A549 (cell line): ENCODE measurements around the gene TBC1D20. TPM values are rescaled to one million over a fixed set of nuclear protein-coding genes. Genes with fewer than 3 reads are reported as not detected.
"Not testable (repeated sequence)": the region's sequence is repeated elsewhere in the genome, so short reads cannot be mapped to it uniquely, and the experiment has no call there.

Experiments
- ATAC-seq, 2 experiments: fragments of 200-7000 bp in 1 of 2; fragments of >200 bp in 1 of 2; cut with Nextera tagmentation in 1 of 2; cut with Tn5 transposase in 1 of 2; 3 replicates each; pipeline versions ENCODE4 v1.8.0 to v1.9.1; 2018 to 2020; ENCODE audit warnings: mild to moderate bottlenecking in 1 of 2, moderate library complexity in 1 of 2
- CTCF ChIA-PET: fragments of 300-600 bp; sonication (Branson Sonifier 250); formaldehyde crosslinking; extraction: SDS; loops from one replicate; lab custom pipeline; 2021; ENCODE audit warnings: antibody characterized with exemption, inconsistent platforms; lab: Yijun Ruan, JAX
- POLR2A ChIA-PET: fragments of 350-600 bp; formaldehyde crosslinking; extraction: SDS; loops from one replicate; lab custom pipeline; 2021; ENCODE audit warnings: antibody characterized with exemption, inconsistent platforms; lab: Yijun Ruan, JAX
- DNase-seq, 2 experiments: peaks; one replicate each; pipeline versions ENCODE4 v3.0.0 to v3.0.0-alpha.2; 2011 to 2016; ENCODE audit warnings: low read depth in 1 of 2, low spot score in 1 of 2
- FAIRE-seq: peaks from 2 replicates; lab custom pipeline; 2011; peaks lifted over from hg19 to GRCh38; lab: Jason Lieb, UNC
- H3K27ac ChIP-seq, 2 experiments: fragments of >200 bp; sonication (Bioruptor Twin); formaldehyde crosslinking; 3 replicates each; pipeline ENCODE4 v1.5.1; 2016 to 2017
- H3K4me1 ChIP-seq: fragments of >200 bp; sonication (Bioruptor Twin); formaldehyde crosslinking; 3 replicates; pipeline ENCODE4 v1.6.1; 2016
- H3K4me2 ChIP-seq: fragments of >200 bp; sonication (Bioruptor Twin); formaldehyde crosslinking; 3 replicates; pipeline ENCODE4 v1.6.1; 2016
- H3K4me3 ChIP-seq: fragments of >200 bp; sonication (Bioruptor Twin); formaldehyde crosslinking; 3 replicates; pipeline ENCODE4 v1.5.1; 2016
- H3K9me3 ChIP-seq: fragments of >200 bp; sonication (Bioruptor Twin); formaldehyde crosslinking; 3 replicates; pipeline ENCODE4 v1.6.1; 2016
- CBX8 ChIP-seq: fragments of 200-600 bp; sonication (generic); IDR thresholded peaks from 2 replicates; pipeline ENCODE4 v1.6.1; 2016
- EHF ChIP-seq: fragments of 250-450 bp; sonication (Bioruptor Pico); IDR thresholded peaks from 2 replicates; pipeline ENCODE4 v1.5.0; 2020; ENCODE audit warnings: mild to moderate bottlenecking
- EP300 ChIP-seq, 2 experiments: fragments of >200 bp; sonication (Bioruptor Twin); formaldehyde crosslinking; IDR thresholded peaks; 2 replicates in 1 of 2; 3 replicates in 1 of 2; pipeline ENCODE4 v1.6.1; 2016 to 2017
- FOSB ChIP-seq: fragments of 250-450 bp; sonication (Bioruptor Pico); IDR thresholded peaks from 2 replicates; pipeline ENCODE4 v1.5.0; 2020; ENCODE audit warnings: mild to moderate bottlenecking, moderate library complexity
- JUN ChIP-seq, 2 experiments: fragments of >200 bp; sonication (Bioruptor Twin); formaldehyde crosslinking; IDR thresholded peaks; 2 replicates in 1 of 2; 3 replicates in 1 of 2; pipeline ENCODE4 v1.6.1; 2016 to 2017
- KDM1A ChIP-seq: fragments of 200-600 bp; sonication (generic); IDR thresholded peaks from 2 replicates; pipeline ENCODE4 v1.6.1; 2016; ENCODE audit warnings: low read depth, mild to moderate bottlenecking
- MYC ChIP-seq: IDR thresholded peaks from 2 replicates; pipeline ENCODE4 v1.6.1; 2012; ENCODE audit warnings: mild to moderate bottlenecking, inconsistent platforms, low read length, improper control_type of control experiment, borderline replicate concordance
- NFE2L2 ChIP-seq: fragments of 150-350 bp; conservative IDR thresholded peaks from 2 replicates; pipeline ENCODE4 v1.6.1; 2014; ENCODE audit warnings: low read length
- PHF8 ChIP-seq: fragments of 200-600 bp; sonication (generic); IDR thresholded peaks from 2 replicates; pipeline ENCODE4 v1.6.1; 2016; ENCODE audit warnings: low read depth, mild to moderate bottlenecking, antibody characterized with exemption, moderate library complexity, borderline replicate concordance
- POLR2A ChIP-seq: IDR thresholded peaks from 2 replicates; pipeline ENCODE4 v1.6.1; 2012; ENCODE audit warnings: mild to moderate bottlenecking, low read length
- POLR2AphosphoS2 ChIP-seq: conservative IDR thresholded peaks from 2 replicates; pipeline ENCODE4 v1.6.1; 2012; ENCODE audit warnings: low read length, improper control_type of control experiment, inconsistent platforms
- RAD21 ChIP-seq, 2 experiments: fragments of >200 bp in 1 of 2; sonication (Bioruptor Twin) in 1 of 2; formaldehyde crosslinking in 1 of 2; IDR thresholded peaks in 1 of 2; conservative IDR thresholded peaks in 1 of 2; 2 replicates in 1 of 2; 3 replicates in 1 of 2; pipeline ENCODE4 v1.6.1; 2012 to 2018; ENCODE audit warnings: inconsistent platforms in 1 of 2
- RFX5 ChIP-seq: fragments of 450-650 bp; IDR thresholded peaks from 2 replicates; pipeline ENCODE4 v1.7.1; 2014; ENCODE audit warnings: antibody characterized with exemption, mild to moderate bottlenecking, moderate library complexity
- SREBF2 ChIP-seq: fragments of 450-650 bp; IDR thresholded peaks from 2 replicates; pipeline ENCODE4 v1.6.1; 2014; ENCODE audit warnings: mild to moderate bottlenecking, moderate library complexity
- TP53 ChIP-seq: fragments of 250-450 bp; sonication (Bioruptor Pico); IDR thresholded peaks from 2 replicates; pipeline ENCODE4 v1.5.0; 2021; ENCODE audit warnings: mild to moderate bottlenecking, moderate library complexity
- ZC3H11A ChIP-seq: fragments of 450-650 bp; IDR thresholded peaks from 2 replicates; pipeline ENCODE4 v1.6.1; 2014; ENCODE audit warnings: antibody characterized with exemption, mild to moderate bottlenecking
- WGBS: methylation state at CpG from one replicate; pipeline ENCODE4 v1.1.6; 2017; ENCODE audit errors: missing lambda C conversion rate; 5-methylcytosine and 5-hydroxymethylcytosine counted together
- polyA plus RNA-seq, 4 experiments: library from polyadenylated mRNA; depleted of rRNA in 3 of 4; stranded (reverse); fragments of >200 nt; fragmentation: RNase III in 1 of 4; extraction: RNeasy Plus Mini Kit Qiagen cat#74134 plus additional on column Dnase treatment in 1 of 4; gene quantifications; 2 replicates in 3 of 4; 3 replicates in 1 of 4; pipeline ENCODE4 v1.2.3, GENCODE V29; 2011 to 2017
- TF ChIP-seq, protein P1 (sequence below): fragments of >200 bp; sonication (Bioruptor Twin); formaldehyde crosslinking; IDR thresholded peaks from 3 replicates; pipeline ENCODE4 v1.5.1; 2016
- TF ChIP-seq, protein P2 (sequence below): IDR thresholded peaks from 2 replicates; pipeline ENCODE4 v1.6.1; 2012
- TF ChIP-seq, protein P3 (sequence below): IDR thresholded peaks from 2 replicates; pipeline ENCODE4 v1.6.1; 2012; ENCODE audit warnings: low read depth, borderline replicate concordance
- TF ChIP-seq, protein P4 (sequence below): fragments of 250-450 bp; sonication (Bioruptor Pico); IDR thresholded peaks from 2 replicates; pipeline ENCODE4 v1.5.0; 2020; ENCODE audit warnings: low read depth, mild to moderate bottlenecking, moderate library complexity
- TF ChIP-seq, protein P5 (sequence below): IDR thresholded peaks from 2 replicates; pipeline ENCODE4 v1.6.1; 2012

TBC1D20 gene
- polyA plus RNA-seq, 2 of the 4 experiments (the other 2 are of a cell fraction) = 28.0 to 43.4 TPM

DNA sequence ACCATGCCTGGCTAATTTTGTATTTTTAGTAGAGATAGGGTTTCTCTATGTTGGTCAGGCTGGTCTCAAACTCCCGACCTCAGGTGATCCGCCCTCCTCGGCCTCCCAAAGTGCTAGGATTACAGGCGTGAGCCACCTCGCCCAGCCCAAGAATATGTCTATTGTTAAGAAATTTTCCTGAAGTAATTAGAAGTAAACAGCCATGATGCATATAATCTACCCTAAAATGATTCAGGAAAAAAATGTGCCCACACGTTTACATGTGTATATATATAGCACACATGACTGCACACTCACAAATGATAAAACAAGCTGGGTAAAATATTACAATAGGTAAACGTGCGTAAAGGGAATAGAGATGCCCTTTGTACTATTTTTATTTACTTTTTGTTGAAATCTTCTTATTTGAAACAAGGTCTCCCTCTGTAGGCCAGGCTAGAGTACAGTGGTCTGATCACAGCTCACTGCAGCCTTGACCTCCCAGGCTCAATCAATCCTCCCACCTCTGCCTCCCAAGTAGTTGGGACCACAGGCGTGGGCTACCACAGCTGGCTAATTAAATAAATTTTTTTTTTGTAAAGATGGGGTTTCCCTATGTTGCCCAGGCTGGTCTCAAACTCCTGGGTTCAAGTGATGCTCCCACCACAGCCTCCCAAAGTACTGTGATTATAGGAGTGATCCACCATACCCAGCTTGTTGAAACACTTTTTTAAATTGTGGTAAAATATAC, 48.2 kb upstream of the TBC1D20 start:
- H3K9me3 ChIP-seq, POLR2A ChIA-PET, H3K4me3 ChIP-seq: not testable (repeated sequence)
- CTCF ChIA-PET = interaction anchor here (1.0 to 2.1 kb wide), 2 partner anchors 157 to 229 kb away, joined by 3 to 9 read pairs; no protein-coding TSS in a partner anchor
- ATAC-seq (peak in 1 of 2 experiments; percentile 59; a peak in 3 of 6 replicates), DNase-seq (peak in 1 of 2 experiments; percentile 30), FAIRE-seq (peak; percentile 84)
- Histone ChIP-seq H3K4me1 (peaks cover 35% of the 10 kb centered on the region), H3K27ac (0 out of 6 replicates have a peak overlapping the region, but pooled peaks of 1 of the 2 experiments have one; percentile 11), H3K4me2 (peak overlapping the region; percentile 4; the same call in 2 of the 3 replicates)
- TF ChIP-seq, protein P1, sequence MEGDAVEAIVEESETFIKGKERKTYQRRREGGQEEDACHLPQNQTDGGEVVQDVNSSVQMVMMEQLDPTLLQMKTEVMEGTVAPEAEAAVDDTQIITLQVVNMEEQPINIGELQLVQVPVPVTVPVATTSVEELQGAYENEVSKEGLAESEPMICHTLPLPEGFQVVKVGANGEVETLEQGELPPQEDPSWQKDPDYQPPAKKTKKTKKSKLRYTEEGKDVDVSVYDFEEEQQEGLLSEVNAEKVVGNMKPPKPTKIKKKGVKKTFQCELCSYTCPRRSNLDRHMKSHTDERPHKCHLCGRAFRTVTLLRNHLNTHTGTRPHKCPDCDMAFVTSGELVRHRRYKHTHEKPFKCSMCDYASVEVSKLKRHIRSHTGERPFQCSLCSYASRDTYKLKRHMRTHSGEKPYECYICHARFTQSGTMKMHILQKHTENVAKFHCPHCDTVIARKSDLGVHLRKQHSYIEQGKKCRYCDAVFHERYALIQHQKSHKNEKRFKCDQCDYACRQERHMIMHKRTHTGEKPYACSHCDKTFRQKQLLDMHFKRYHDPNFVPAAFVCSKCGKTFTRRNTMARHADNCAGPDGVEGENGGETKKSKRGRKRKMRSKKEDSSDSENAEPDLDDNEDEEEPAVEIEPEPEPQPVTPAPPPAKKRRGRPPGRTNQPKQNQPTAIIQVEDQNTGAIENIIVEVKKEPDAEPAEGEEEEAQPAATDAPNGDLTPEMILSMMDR = peak; percentile 6; the same call in 1 of the 3 replicates
- TF ChIP-seq RAD21 (conservative IDR thresholded peaks at IDR 0.05 in 1 of 2, IDR thresholded peaks at IDR 0.05 in 1 of 2) = 0 out of 5 replicates have a peak, but pooled peaks of 1 of the 2 experiments have one; percentile 9
- WGBS = 72% methylated on average over 9 of the region's 9 CpGs

DNA sequence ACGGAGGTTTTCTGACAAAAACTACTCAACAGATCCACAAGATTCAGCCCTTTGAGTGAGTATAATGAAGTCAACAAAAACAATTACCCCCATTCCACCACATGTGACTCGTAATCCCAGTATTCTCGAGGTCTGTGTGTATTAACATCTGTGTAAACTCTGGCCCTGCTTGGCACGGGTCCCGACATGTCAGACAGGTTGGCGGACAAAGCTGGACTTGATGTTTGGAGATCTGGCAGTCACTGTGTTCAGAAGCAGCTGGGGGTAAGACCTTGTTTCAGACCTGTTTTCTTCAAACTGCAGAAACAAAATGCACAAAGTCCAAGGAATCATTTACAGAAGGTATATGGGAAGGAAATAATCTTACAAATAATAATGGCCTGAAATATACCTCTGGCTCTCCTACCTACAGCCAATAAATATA, 46.0 kb upstream of the TBC1D20 start:
- H3K27ac ChIP-seq, POLR2A ChIA-PET, H3K4me3 ChIP-seq, H3K9me3 ChIP-seq, ATAC-seq, DNase-seq, H3K4me2 ChIP-seq: not testable (repeated sequence)
- CTCF ChIA-PET = interaction anchor here (0.6 to 2.1 kb wide), 8 partner anchors 9 to 231 kb away, joined by 3 to 6 read pairs (median 4); no protein-coding TSS in a partner anchor
- FAIRE-seq = peak; percentile 85
- WGBS = 61% methylated on average over 6 of the region's 6 CpGs
- H3K4me1 ChIP-seq = peaks cover 35% of the 10 kb centered on the region

DNA sequence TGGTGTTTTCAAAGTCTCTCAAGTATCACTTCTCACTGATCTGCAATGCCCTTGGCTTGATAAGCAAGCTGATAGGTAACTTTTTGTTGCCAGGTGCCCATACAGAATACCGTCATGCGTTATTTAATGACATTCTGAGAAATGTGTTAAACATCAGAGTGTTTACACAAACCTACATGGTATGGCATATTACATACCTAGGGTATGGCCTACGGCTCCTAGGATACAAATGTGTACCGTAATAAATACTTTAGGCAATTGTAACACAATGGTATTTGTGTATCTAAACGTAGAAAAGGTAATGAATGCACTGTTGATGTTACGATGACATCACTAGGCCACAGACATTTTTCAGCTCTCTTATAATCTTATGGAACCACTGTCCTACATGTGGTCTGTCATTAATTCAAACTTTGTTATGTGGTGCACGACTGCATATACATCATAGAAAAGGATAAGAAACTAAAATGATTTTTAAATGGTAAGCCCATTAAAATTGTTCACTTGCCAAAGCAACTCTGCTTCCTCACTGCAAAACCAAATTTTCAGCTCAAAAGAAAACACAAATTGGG, 45.5 kb upstream of the TBC1D20 start:
- H3K4me1 ChIP-seq = peaks cover 35% of the 10 kb centered on the region
- DNase-seq = no peak
- TF ChIP-seq FOSB (CRISPR knock-in tag) = no peak
- TF ChIP-seq, protein P2, sequence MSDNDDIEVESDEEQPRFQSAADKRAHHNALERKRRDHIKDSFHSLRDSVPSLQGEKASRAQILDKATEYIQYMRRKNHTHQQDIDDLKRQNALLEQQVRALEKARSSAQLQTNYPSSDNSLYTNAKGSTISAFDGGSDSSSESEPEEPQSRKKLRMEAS = no peak
- TF ChIP-seq EHF = no peak
- no peak for TF ChIP-seq NFE2L2
- no peak for FAIRE-seq
- H3K4me2 ChIP-seq = no peak overlapping the region
- H3K27ac ChIP-seq = no peak overlapping the region
- ChIA-PET POLR2A (no interaction called here), CTCF (interaction anchor here (0.6 to 2.1 kb wide), 5 partner anchors 9 to 146 kb away, joined by 3 to 6 read pairs (median 4); no protein-coding TSS in a partner anchor)
- H3K9me3 ChIP-seq = no peaks in the 10 kb centered on the region
- 93% methylated on average over 7 of the region's 7 CpGs for WGBS
- H3K4me3 ChIP-seq = no peak overlapping the region
- no peak for ATAC-seq

DNA sequence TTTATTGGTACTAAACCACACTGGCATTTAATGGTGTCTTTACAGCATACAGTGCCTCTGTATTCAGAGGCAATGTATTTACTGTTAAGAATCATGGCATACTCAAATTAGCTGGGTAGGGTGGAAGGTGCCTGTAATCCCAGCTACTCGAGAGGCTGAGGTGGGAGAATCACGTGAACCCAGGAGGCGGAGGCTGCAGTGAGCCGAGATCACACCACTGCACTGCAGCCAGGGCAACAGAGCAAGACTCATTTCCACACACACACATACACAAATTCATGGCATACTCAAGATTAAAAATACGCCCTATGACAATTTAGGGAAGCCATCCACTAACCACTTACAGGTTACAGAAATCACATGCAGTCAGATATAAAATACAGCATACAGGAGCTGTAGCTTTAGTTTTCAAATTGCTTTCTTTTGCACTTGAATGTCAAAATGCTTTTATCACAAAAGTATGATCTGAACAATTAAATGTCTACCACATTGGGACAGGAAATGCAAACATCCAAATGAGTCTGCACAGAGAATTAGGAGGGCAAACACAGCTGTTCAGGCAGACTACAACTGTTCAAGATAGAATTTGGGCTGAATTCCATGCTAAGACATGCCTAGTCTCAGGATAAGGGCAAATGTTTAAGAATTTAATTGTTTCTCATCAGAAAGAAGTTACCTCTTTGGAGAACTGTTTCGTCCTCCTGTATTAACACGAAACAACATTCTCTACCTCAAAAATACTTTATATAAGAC, 44.8 kb upstream of the TBC1D20 start:
- Histone ChIP-seq H3K9me3 (no peaks in the 10 kb centered on the region), H3K4me1 (peaks cover 35% of the 10 kb centered on the region), H3K4me2 (no peak overlapping the region), H3K4me3 (no peak overlapping the region), H3K27ac (no peak overlapping the region)
- no peak for FAIRE-seq
- CTCF ChIA-PET = interaction anchor here (0.9 to 2.1 kb wide), 5 partner anchors 8 to 54 kb away, joined by 3 to 6 read pairs (median 4); no protein-coding TSS in a partner anchor
- POLR2A ChIA-PET = no interaction called here
- DNase-seq = no peak
- WGBS = 92% methylated on average over 7 of the region's 7 CpGs
- ATAC-seq = no peak
- TF ChIP-seq RFX5 (no peak), PHF8 (no peak), KDM1A (no peak), EP300 (IDR thresholded peaks at IDR 0.05) (no peak), CBX8 (no peak), POLR2AphosphoS2 (no peak), SREBF2 (no peak), FOSB (CRISPR knock-in tag) (no peak), JUN (IDR thresholded peaks at IDR 0.05) (no peak), TP53 (no peak), RAD21 (conservative IDR thresholded peaks at IDR 0.05 in 1 of 2, IDR thresholded peaks at IDR 0.05 in 1 of 2) (no peak), MYC (no peak), POLR2A (no peak), ZC3H11A (no peak)
- TF ChIP-seq, protein P3, sequence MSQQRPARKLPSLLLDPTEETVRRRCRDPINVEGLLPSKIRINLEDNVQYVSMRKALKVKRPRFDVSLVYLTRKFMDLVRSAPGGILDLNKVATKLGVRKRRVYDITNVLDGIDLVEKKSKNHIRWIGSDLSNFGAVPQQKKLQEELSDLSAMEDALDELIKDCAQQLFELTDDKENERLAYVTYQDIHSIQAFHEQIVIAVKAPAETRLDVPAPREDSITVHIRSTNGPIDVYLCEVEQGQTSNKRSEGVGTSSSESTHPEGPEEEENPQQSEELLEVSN = no peak
- TF ChIP-seq, protein P4, sequence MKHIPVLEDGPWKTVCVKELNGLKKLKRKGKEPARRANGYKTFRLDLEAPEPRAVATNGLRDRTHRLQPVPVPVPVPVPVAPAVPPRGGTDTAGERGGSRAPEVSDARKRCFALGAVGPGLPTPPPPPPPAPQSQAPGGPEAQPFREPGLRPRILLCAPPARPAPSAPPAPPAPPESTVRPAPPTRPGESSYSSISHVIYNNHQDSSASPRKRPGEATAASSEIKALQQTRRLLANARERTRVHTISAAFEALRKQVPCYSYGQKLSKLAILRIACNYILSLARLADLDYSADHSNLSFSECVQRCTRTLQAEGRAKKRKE (CRISPR knock-in tag) = no peak
- TF ChIP-seq, protein P5, sequence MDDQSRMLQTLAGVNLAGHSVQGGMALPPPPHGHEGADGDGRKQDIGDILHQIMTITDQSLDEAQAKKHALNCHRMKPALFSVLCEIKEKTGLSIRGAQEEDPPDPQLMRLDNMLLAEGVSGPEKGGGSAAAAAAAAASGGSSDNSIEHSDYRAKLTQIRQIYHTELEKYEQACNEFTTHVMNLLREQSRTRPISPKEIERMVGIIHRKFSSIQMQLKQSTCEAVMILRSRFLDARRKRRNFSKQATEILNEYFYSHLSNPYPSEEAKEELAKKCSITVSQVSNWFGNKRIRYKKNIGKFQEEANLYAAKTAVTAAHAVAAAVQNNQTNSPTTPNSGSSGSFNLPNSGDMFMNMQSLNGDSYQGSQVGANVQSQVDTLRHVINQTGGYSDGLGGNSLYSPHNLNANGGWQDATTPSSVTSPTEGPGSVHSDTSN = no peak
